Keratinocyte (primary cell): ENCODE measurements around the gene ARHGAP6. TPM values are rescaled to one million over a fixed set of nuclear protein-coding genes. Genes with fewer than 3 reads are reported as not detected.

Experiments
- DNase-seq: peaks from one replicate; pipeline ENCODE4 v3.0.0-alpha.2; 2011; ENCODE audit warnings: low read depth, missing footprints, low spot score
- FAIRE-seq: peaks from 2 replicates; lab custom pipeline; 2011; peaks lifted over from hg19 to GRCh38; lab: Jason Lieb, UNC
- H2AFZ ChIP-seq: 2 replicates; pipeline ENCODE4 v1.6.0; 2012; ENCODE audit warnings: low read length, control low read depth, inconsistent platforms; ENCODE audit not compliant: control insufficient read depth
- H3K27ac ChIP-seq: 2 replicates; pipeline ENCODE4 v1.5.1; 2011; ENCODE audit warnings: low read length; ENCODE audit not compliant: control insufficient read depth, insufficient read depth
- H3K27me3 ChIP-seq: 3 replicates; pipeline ENCODE4 v1.6.0; 2011; ENCODE audit warnings: low read length; ENCODE audit not compliant: control insufficient read depth, insufficient read depth; ENCODE audit errors: extremely low read depth
- H3K36me3 ChIP-seq, 2 experiments: 2 replicates in 1 of 2; 3 replicates in 1 of 2; pipeline ENCODE4 v1.5.1; 2011; ENCODE audit warnings: low read length in 2 of 2, mild to moderate bottlenecking in 1 of 2; ENCODE audit not compliant: control insufficient read depth in 2 of 2, insufficient read depth in 2 of 2; ENCODE audit errors: extremely low read depth in 1 of 2
- H3K4me1 ChIP-seq: 3 replicates; pipeline ENCODE4 v1.5.1; 2011; ENCODE audit warnings: low read length; ENCODE audit not compliant: control insufficient read depth, insufficient read depth; ENCODE audit errors: extremely low read depth
- H3K4me2 ChIP-seq: 3 replicates; pipeline ENCODE4 v1.6.0; 2011; ENCODE audit warnings: low read depth, low read length; ENCODE audit not compliant: control insufficient read depth, insufficient read depth; ENCODE audit errors: extremely low read depth
- H3K4me3 ChIP-seq, 3 experiments: fragments of 200-600 bp in 1 of 3; sonication (generic) in 1 of 3; 2 replicates in 2 of 3; 3 replicates in 1 of 3; pipeline ENCODE4 v1.5.1; 2011 to 2016; ENCODE audit warnings: low read length in 3 of 3, mild to moderate bottlenecking in 3 of 3, control low read depth in 2 of 3, inconsistent platforms in 1 of 3, low read depth in 1 of 3, mixed read lengths in 1 of 3, mixed run types in 1 of 3, moderate library complexity in 1 of 3; ENCODE audit not compliant: control insufficient read depth in 2 of 3, insufficient read depth in 2 of 3; ENCODE audit errors: extremely low read depth in 1 of 3
- H3K79me2 ChIP-seq: 2 replicates; pipeline ENCODE4 v1.6.0; 2012; ENCODE audit warnings: low read length; ENCODE audit not compliant: control insufficient read depth, insufficient read depth
- H3K9ac ChIP-seq: 3 replicates; pipeline ENCODE4 v1.6.0; 2011; ENCODE audit warnings: low read length; ENCODE audit not compliant: control insufficient read depth, insufficient read depth; ENCODE audit errors: extremely low read depth
- H3K9me1 ChIP-seq: 3 replicates; pipeline ENCODE4 v1.6.0; 2011; ENCODE audit warnings: low read length; ENCODE audit not compliant: control insufficient read depth, insufficient read depth; ENCODE audit errors: extremely low read depth
- H3K9me3 ChIP-seq: 2 replicates; pipeline ENCODE4 v1.5.1; 2012; ENCODE audit warnings: low read depth, low read length; ENCODE audit not compliant: control insufficient read depth
- H4K20me1 ChIP-seq: 3 replicates; pipeline ENCODE4 v1.6.0; 2011; ENCODE audit warnings: low read length; ENCODE audit not compliant: control insufficient read depth, insufficient read depth; ENCODE audit errors: extremely low read depth
- CTCF ChIP-seq, 3 experiments: IDR thresholded peaks in 1 of 3; conservative IDR thresholded peaks in 1 of 3; optimal IDR thresholded peaks in 1 of 3; 2 replicates in 2 of 3; 3 replicates in 1 of 3; pipeline versions ENCODE3 to v1.5.1; 2011; ENCODE audit warnings: low read length in 3 of 3, mild to moderate bottlenecking in 3 of 3, moderate library complexity in 2 of 3, control low read depth in 1 of 3, inconsistent platforms in 1 of 3; ENCODE audit not compliant: insufficient read depth in 2 of 3; ENCODE audit errors: extremely low read depth in 1 of 3
- EZH2 ChIP-seq: IDR thresholded peaks from one replicate; pipeline ENCODE4 v1.6.1; 2012; ENCODE audit warnings: inconsistent platforms, mild to moderate bottlenecking, low read length, moderate library complexity
- dilution Hi-C: fragments of 300-500 bp; cut with MboI; formaldehyde crosslinking; loops from one replicate; pipeline ENCODE4 v1.7.0; 2020; ENCODE audit warnings: low sequenced_read_pairs; ENCODE audit not compliant: extremely low pct_ligation_motif_present
- polyA plus RNA-seq, 5 experiments: library from polyadenylated mRNA; depleted of rRNA in 3 of 5; stranded (reverse) in 3 of 5; stranded (forward) in 1 of 5; unstranded in 1 of 5; fragments of >200 nt; gene quantifications; 1 replicate in 1 of 5; 2 replicates in 3 of 5; 3 replicates in 1 of 5; pipeline versions ENCODE4 v1.2.1 to v1.2.3, GENCODE V29; 2011 to 2012; ENCODE audit warnings: missing spikeins in 2 of 5, low read depth in 1 of 5, low replicate concordance in 1 of 5

The ARHGAP6 gene
- polyA plus RNA-seq, 1 donor (not counting 4 experiments of a cell fraction or from before 2014, with no cell fraction given), result 0.01 TPM

- H3K27ac ChIP-seq, result peak overlapping the region; percentile 14
- DNase-seq, result peak; percentile 38
- no peak overlapping the region for H2AFZ ChIP-seq
- no peaks in the 10 kb centered on the region for H3K36me3 ChIP-seq
- FAIRE-seq, result peak; percentile 41
- no peaks in the 10 kb centered on the region for H4K20me1 ChIP-seq
- no peaks in the 10 kb centered on the region for H3K27me3 ChIP-seq
- H3K9ac ChIP-seq, result no peak overlapping the region
- H3K79me2 ChIP-seq, result no peaks in the 10 kb centered on the region
- H3K4me2 ChIP-seq, result no peak overlapping the region
- no peaks in the 10 kb centered on the region for H3K9me3 ChIP-seq
- no peaks in the 10 kb centered on the region for H3K9me1 ChIP-seq
- peaks cover 4% of the 10 kb centered on the region for H3K4me1 ChIP-seq
- H3K4me3 ChIP-seq, result no peak overlapping the region
- dilution Hi-C loops, result no loop called here
- no peak for TF ChIP-seq EZH2
- TF ChIP-seq CTCF (optimal IDR thresholded peaks at IDR 0.05 in 1 of 3, IDR thresholded peaks at IDR 0.05 in 1 of 3, conservative IDR thresholded peaks at IDR 0.05 in 1 of 3; ENCODE audit: extremely low read depth in 1 of 3, insufficient read depth in 2 of 3, low read length in 3 of 3), result peak in 2 of 3 experiments; percentile 15 to 19
Observed at GRCh38 chrX:11105080-11105479, 560.6 kb downstream of the ARHGAP6 start.

GRCh38 chrX:11103751-11104150 lies 562.0 kb downstream of the ARHGAP6 start:
- no peak overlapping the region for H3K4me3 ChIP-seq
- no peaks in the 10 kb centered on the region for H3K9me1 ChIP-seq
- no peak overlapping the region for H3K9ac ChIP-seq
- H3K4me2 ChIP-seq, result no peak overlapping the region
- DNase-seq (no peak), FAIRE-seq (no peak)
- H3K79me2 ChIP-seq, result no peaks in the 10 kb centered on the region
- no peaks in the 10 kb centered on the region for H3K9me3 ChIP-seq
- no peaks in the 10 kb centered on the region for H3K36me3 ChIP-seq
- H3K4me1 ChIP-seq, result peaks cover 4% of the 10 kb centered on the region
- H3K27ac ChIP-seq, result no peak overlapping the region
- H4K20me1 ChIP-seq, result no peaks in the 10 kb centered on the region
- H3K27me3 ChIP-seq, result no peaks in the 10 kb centered on the region
- TF ChIP-seq EZH2 (no peak), CTCF (optimal IDR thresholded peaks at IDR 0.05 in 1 of 3, IDR thresholded peaks at IDR 0.05 in 1 of 3, conservative IDR thresholded peaks at IDR 0.05 in 1 of 3; ENCODE audit: extremely low read depth in 1 of 3, insufficient read depth in 2 of 3, low read length in 3 of 3) (no peak)
- dilution Hi-C loops, result no loop called here
- H2AFZ ChIP-seq, result no peak overlapping the region
